ENCODE data around the gene ZNF37A.
"Not testable (repeated sequence)": the region's sequence is repeated elsewhere in the genome, so short reads cannot be mapped to it uniquely, and the experiment has no call there.

ZNF37A gene

GRCh38 chr10:38094158-38094926 is at the start of gene ZNF37A:
ZNF37A (plus strand) TSS chr10:38094337; CDS start chr10:38096618, 2,281 bp downstream.
- peak; percentile 75 to 80 for DNase-seq (ENCODE audit: low read depth in 2 of 2)

- no peak for DNase-seq (ENCODE audit: low read depth in 2 of 2)
These were observed 49.0 kb upstream of the ZNF37A start for GRCh38 chr10:38045129-38045528.

DNA sequence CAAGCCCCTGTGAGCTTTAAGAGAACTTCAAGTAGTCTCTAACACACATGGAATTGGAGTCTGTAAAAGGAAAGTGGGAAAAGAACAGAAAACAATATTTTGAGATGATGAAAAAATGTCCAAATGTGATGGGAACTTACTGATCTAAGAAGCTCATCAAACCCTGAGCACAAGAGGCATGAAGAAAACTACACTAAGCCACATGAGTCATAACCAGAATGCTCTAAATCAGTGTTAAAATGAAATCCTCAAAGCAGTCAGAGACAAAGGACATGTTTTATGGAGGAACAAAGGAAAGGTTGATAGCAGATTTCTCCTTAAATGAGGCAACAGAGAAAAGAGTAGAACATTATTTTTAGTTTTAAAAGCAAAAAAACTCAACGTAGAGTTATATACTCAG is 46.5 kb upstream of the ZNF37A start:
- no peak for DNase-seq (ENCODE audit: low read depth in 2 of 2)

GRCh38 chr10:38050212-38050611 is 43.9 kb upstream of the ZNF37A start:
- no peak for DNase-seq (ENCODE audit: low read depth in 2 of 2)

DNA sequence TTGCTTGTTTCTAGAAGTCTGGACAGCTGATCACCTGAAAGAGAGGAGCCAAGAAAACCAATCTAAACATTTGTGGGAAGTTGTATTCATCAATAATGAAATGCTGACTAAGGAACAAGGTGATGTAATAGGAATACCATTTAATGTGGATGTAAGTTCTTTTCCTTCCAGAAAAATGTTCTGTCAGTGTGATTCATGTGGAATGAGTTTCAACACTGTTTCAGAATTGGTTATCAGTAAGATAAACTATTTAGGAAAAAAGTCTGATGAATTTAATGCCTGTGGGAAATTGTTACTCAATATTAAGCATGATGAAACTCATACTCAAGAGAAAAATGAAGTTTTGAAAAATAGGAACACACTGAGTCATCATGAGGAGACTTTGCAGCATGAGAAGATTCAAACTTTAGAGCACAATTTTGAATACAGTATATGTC is 39.8 kb upstream of the ZNF37A start:
- no peak for DNase-seq (ENCODE audit: low read depth in 2 of 2)

DNA sequence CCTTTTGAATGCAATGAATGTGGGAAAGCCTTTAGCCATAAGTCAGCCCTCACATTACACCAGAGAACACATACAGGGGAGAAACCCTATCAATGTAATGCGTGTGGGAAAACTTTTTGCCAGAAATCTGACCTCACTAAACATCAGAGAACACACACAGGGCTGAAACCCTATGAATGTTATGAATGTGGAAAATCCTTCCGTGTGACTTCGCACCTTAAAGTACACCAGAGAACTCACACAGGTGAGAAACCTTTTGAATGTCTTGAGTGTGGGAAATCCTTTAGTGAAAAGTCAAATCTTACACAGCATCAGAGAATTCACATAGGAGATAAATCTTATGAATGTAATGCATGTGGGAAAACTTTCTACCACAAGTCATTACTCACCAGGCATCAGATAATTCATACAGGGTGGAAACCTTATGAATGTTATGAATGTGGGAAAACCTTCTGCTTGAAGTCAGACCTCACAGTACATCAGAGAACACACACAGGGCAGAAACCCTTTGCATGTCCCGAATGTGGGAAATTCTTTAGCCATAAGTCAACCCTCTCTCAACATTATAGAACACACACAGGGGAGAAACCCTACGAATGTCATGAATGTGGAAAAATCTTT is 38.8 kb upstream of the ZNF37A start:
- not testable (repeated sequence) for DNase-seq (ENCODE audit: low read depth in 2 of 2)

DNA sequence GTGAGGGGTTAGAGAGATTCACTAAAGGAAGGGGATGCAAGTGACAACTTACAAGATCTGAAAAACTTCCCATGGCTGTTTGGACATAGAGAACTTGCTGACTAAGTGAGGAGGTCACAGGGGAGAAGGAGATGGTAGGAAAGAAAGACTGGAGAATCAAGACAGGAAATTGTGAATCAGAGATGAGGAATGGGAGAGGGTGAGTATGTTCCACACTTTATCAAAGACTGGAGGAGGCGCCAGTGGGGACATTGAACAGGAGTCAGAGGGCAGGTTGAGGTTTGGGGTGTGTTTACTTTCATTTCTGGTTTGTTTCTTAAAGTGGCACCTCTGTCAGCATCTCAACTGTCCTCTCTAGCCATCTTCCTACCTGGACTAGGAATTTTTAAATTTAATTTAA is 24.5 kb upstream of the ZNF37A start:
- not testable (repeated sequence) for DNase-seq (ENCODE audit: low read depth in 2 of 2)

- DNase-seq (ENCODE audit: low read depth in 2 of 2): no peak
These were observed 23.6 kb upstream of the ZNF37A start for GRCh38 chr10:38070501-38070900.

- DNase-seq (ENCODE audit: low read depth in 2 of 2): no peak
These were observed 21.6 kb upstream of the ZNF37A start for GRCh38 chr10:38072552-38072951.

DNA sequence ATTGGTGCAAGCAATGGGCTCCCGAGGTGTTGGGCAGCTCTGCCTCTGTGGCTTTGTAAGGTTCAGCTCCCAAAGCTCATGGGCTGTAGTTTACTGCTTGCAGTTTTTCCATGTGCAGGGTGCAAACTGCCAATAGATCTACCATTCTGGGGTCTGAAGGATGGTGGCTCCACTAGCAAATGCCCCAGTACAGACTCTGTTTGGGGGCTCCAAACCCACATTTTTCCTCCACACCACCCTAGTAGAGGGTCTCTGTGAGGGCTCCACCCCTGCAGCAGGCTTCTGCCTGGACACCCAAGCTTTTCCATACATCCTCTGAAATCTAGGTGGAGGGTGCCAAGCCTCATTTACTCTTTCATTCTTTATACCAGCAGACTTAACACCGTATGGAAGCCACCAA is 17.4 kb upstream of the ZNF37A start:
- DNase-seq (ENCODE audit: low read depth in 2 of 2): no peak

DNA sequence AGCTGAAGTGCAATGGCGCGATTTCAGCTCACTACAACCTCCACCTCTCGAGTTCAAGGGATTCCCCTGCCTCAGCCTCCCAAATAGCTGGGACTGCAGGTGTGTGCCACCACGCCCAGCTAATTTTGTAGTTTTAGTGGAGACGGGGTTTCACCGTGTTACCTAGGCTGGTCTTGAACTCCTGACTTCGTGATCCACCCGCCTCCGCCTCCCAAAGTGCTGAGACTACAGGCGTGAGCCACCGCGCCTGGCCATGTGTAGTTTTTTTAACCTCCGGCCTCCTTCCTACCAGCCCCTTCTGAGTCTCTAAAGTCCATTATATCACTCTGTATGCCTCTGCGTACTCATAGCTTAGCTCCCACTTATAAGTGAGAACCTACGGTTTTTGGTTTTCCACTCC is 819 bp upstream of the ZNF37A start:
- DNase-seq (ENCODE audit: low read depth in 2 of 2): not testable (repeated sequence)

GRCh38 chr10:38093816-38094157 is 350 bp upstream of the ZNF37A start:
- DNase-seq (ENCODE audit: low read depth in 2 of 2): no peak

- no peak for DNase-seq (ENCODE audit: low read depth in 2 of 2)
These were observed 914 bp downstream of the ZNF37A start for GRCh38 chr10:38094927-38095574.

- no peak for DNase-seq (ENCODE audit: low read depth in 2 of 2)
These were observed 8.7 kb downstream of the ZNF37A start for GRCh38 chr10:38102880-38103279.

- no peak for DNase-seq (ENCODE audit: low read depth in 2 of 2)
These were observed 9.6 kb downstream of the ZNF37A start for GRCh38 chr10:38103756-38104155.

- no peak for DNase-seq (ENCODE audit: low read depth in 2 of 2)
These were observed 18.0 kb downstream of the ZNF37A start for GRCh38 chr10:38112159-38112558.

DNA sequence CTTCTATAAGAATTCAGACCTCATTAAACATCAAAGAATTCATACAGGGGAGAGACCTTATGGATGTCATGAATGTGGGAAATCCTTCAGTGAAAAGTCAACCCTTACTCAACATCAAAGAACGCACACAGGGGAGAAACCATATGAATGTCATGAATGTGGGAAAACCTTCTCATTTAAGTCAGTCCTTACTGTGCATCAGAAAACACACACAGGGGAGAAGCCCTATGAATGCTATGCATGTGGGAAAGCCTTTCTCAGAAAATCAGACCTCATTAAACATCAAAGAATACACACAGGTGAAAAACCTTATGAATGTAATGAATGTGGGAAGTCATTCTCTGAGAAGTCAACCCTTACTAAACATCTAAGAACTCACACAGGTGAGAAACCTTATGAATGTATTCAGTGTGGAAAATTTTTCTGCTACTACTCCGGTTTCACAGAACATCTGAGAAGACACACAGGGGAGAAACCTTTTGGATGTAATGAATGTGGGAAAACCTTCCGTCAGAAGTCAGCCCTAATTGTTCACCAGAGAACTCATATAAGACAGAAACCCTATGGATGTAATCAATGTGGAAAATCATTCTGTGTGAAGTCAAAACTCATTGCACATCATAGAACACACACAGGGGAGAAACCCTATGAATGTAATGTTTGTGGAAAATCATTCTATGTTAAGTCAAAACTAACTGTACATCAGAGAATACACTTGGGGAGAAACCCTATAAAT is 24.1 kb downstream of the ZNF37A start:
- no peak for DNase-seq (ENCODE audit: low read depth in 2 of 2)

DNA sequence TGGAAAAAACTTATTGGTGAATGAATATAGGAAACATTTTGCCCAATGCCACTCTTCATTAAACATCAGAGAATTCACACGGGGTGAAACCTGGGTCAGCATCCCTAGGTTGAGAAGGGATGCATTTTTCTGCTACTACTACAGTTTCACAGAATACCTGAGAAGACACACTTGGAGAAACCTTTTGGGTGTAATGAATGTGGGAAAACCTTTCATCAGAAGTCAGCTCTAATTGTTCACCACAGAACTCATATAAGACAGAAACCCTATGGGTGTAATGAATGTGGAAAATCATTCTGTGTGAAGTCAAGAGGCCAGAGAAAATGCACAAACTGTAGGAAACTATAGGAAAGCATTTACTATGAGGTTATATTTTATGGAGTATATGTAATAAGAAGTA is 24.9 kb downstream of the ZNF37A start:
- no peak for DNase-seq (ENCODE audit: low read depth in 2 of 2)

- DNase-seq (ENCODE audit: low read depth in 2 of 2): no peak
These were observed 33.7 kb downstream of the ZNF37A start for GRCh38 chr10:38127812-38128211.

DNA sequence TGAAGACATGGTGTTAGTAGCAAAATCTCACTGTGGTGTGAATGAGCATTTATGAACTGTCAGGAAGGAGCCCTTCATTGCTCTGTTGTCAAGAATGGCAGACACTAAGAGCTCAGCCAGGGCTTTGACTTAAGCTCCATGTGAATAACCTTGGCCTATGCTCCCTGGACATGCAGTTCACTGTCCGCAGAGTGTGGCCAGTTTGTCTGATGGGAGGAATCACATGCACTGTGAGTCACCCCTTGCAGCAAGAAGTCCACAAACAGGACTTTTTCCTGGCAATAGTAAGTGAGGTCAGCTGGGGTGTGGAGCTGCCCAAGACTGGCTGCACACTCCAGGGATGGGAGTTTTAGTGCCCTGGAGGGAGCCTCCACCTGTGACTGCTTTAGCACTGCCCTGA is 49.5 kb downstream of the ZNF37A start:
- DNase-seq (ENCODE audit: low read depth in 2 of 2): no peak

GRCh38 chr10:38146579-38147333 is 52.6 kb downstream of the ZNF37A start:
- no peak for DNase-seq (ENCODE audit: low read depth in 2 of 2)

GRCh38 chr10:38147686-38148085 is 53.5 kb downstream of the ZNF37A start:
- no peak for DNase-seq (ENCODE audit: low read depth in 2 of 2)

Measured in activated CD4-positive, alpha-beta T cell treated with anti-CD3 and anti-CD28 coated beads for 24 hours (primary cell).